Vagina (tissue), 2 donors: Measurements from ENCODE around the gene NLRP12.

Experiments
- POLR2AphosphoS5 ChIP-seq, 2 donors: sonication (generic); formaldehyde crosslinking; IDR thresholded peaks; one replicate each; pipeline ENCODE4 v1.9.0; 2017; ENCODE audit warnings: antibody characterized with exemption in 2 of 2, mild to moderate bottlenecking in 2 of 2, low read depth in 1 of 2; ENCODE audit not compliant: insufficient read depth in 1 of 2
- TF ChIP-seq, protein P1 (sequence below), 3 experiments: fragments of 450-650 bp in 2 of 3; fragments of 200-600 bp in 1 of 3; sonication (generic) in 1 of 3; IDR thresholded peaks; one replicate each; pipeline ENCODE4 v1.5.1; 2017 to 2019; ENCODE audit warnings: antibody characterized with exemption in 3 of 3, mild to moderate bottlenecking in 2 of 3, moderate library complexity in 2 of 3

DNA sequence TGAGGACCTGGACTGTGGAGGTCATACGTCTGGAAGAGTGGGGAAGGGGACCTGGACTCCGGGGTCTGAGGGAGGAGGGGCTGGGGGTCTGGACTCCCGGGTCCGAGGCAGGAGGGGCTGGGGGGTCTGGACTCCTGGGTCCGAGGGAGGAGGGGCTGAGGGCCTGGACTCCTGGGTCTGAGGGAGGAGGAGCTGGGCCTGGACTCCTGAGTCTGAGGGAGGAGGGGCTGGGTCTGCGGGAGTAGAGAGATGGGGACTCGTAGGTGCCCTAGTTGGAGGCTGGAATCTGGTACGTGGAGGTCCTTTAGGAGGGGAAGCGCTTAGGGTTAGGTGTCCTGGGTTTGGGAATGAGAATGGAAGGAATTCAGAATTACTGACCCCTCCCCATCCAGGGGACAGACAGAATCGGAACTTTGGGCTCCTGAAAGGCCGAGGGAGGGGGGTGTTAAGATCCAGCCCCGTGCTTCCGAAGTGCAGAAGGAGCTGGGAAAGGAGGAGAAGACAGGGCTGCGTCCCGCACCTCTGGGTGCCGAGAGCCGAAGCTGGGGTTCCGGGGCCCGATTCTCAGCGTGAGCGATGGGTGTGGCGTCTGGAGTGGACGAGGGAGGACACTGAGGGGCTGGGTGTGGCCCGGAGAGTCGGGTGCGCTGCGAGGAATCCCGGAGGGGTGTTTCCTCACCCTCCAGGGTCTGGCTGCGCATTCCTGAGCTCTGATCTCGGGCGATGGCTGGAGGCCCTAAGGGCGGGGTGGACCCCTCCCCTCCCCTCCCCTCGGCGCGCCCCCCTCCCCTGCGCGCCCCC is 44.2 kb upstream of the NLRP12 start:
- TF ChIP-seq, protein P1, sequence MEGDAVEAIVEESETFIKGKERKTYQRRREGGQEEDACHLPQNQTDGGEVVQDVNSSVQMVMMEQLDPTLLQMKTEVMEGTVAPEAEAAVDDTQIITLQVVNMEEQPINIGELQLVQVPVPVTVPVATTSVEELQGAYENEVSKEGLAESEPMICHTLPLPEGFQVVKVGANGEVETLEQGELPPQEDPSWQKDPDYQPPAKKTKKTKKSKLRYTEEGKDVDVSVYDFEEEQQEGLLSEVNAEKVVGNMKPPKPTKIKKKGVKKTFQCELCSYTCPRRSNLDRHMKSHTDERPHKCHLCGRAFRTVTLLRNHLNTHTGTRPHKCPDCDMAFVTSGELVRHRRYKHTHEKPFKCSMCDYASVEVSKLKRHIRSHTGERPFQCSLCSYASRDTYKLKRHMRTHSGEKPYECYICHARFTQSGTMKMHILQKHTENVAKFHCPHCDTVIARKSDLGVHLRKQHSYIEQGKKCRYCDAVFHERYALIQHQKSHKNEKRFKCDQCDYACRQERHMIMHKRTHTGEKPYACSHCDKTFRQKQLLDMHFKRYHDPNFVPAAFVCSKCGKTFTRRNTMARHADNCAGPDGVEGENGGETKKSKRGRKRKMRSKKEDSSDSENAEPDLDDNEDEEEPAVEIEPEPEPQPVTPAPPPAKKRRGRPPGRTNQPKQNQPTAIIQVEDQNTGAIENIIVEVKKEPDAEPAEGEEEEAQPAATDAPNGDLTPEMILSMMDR (IDR thresholded peaks at IDR 0.05) = no peak
- TF ChIP-seq POLR2AphosphoS5 (IDR thresholded peaks at IDR 0.05; ENCODE audit: insufficient read depth in 1 of 2, low read depth in 1 of 2) = no peak
